HL-60 (cell line): Measurements from ENCODE around the gene ARHGEF12.

Source experiments
- CTCF ChIP-seq: IDR thresholded peaks from one replicate; pipeline ENCODE4 v1.5.1; 2011; ENCODE audit warnings: low read length, control low read depth, inconsistent platforms; ENCODE audit not compliant: insufficient read depth
- GABPA ChIP-seq: IDR thresholded peaks from 2 replicates; pipeline ENCODE4 v1.6.1; 2012; ENCODE audit warnings: low read depth
- POLR2AphosphoS5 ChIP-seq: IDR thresholded peaks from 2 replicates; pipeline ENCODE4 v1.6.1; 2012; ENCODE audit warnings: low read depth
- REST ChIP-seq: IDR thresholded peaks from 2 replicates; pipeline ENCODE4 v1.6.1; 2012; ENCODE audit warnings: low read depth; ENCODE audit not compliant: insufficient replicate concordance
- SPI1 ChIP-seq: IDR thresholded peaks from 2 replicates; pipeline ENCODE4 v1.6.1; 2012; ENCODE audit warnings: low read depth, mild to moderate bottlenecking, borderline replicate concordance

GRCh38 chr11:120352405-120352804 lies 16.2 kb downstream of the ARHGEF12 start:
- TF ChIP-seq CTCF (no peak), POLR2AphosphoS5 (no peak), REST (no peak), SPI1 (no peak), GABPA (no peak)
